GM21723 (cell line): ENCODE measurements around the gene PELO.

Experiments used
- ATAC-seq: cut with Tn5 transposase; IDR thresholded peaks from one replicate; pipeline ENCODE4 v1.9.1; 2021; ENCODE audit warnings: mild to moderate bottlenecking, moderate library complexity; ENCODE audit not compliant: unreplicated experiment

PELO gene

DNA sequence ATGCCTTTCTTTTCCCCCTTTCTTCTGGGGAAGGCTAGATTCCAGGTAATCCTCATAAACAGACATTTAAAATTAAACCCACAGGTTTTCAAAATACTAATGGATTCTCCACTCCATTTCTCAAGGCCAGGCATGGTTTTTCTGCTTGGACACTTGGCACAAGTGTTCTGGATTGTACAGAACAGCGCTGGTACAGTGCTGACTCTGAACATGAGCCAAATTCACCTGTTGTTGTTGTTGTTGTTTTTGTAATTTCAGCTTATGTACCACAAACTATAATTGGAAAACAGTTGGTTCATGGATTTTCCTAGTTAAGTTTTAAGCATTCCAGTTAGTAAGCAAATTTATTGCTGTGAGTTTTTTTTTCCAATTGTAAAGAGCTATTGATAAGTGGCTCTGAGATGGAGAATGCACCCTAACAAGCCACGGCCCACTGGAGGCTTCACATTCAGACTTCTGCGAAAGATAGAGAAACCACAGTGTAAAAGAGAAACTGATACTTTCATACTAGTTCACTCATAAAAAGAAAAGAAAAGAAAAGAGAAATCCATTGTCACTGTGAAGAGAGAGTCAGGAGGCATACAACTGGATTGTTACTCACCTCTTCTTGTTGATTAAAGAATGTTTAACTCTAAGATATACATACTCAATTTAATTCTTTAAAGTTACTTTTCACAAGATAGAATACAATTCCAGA lies 16.2 kb upstream of the PELO start:
- ATAC-seq = peak; percentile 97

DNA sequence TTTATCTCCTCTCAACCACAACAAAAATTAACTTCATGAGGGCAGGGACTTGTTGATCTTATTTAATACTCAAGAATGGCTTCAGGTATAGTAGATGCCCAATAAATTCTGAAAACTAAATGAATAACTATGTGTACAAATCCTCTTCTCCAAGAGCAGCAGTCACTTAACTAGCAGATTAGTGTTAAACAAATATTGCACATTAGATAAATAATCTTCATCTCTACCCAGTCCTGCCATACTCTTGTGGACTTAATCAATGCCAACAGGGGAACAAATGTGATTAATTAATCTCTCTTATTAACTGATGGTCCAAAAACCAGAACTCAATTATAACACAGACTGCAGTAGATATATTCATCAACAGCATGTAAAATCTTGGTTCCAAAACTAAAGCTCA lies 15.0 kb upstream of the PELO start:
- no peak for ATAC-seq

GRCh38 chr5:52773342-52773741 lies 14.4 kb upstream of the PELO start:
- no peak for ATAC-seq

DNA sequence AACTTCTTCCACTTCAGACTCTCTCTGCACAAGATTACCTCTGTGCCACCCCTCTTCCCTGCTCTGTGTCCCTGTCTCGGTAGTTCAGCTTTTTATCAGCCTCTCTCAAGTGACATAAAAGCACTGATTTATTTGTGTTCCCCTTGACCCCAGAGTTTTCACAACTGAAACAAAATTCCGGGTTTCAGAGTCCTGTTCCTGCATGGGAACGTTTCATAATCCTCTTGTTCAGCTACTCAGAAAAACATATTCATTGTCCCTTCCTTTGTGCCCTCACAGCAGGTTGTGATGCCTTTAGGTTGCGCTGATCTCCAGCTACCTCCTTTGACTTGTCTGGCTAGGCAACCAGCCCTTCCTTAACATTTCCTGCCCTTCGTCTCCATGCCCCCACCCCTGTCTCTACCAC lies 13.7 kb upstream of the PELO start:
- ATAC-seq = no peak

DNA sequence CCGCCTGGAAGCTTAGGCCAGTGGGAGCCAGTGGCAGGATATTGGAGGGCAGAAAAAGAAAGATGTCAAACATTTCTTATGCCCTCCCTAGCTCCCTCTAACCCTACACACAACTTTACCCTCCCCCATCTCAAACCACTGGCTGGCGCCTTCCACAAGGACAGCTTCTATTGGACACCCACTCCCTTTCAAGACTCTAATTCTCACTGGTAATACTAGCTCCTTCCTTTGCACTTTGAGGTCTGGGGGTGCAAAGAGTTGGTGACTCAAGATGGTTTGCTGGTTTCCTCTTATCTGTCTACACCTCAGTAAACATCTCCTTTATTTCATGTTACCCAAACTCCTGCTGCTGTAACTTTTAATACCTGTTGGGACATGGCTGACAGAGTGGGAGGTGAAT lies 11.6 kb upstream of the PELO start:
- ATAC-seq = no peak

GRCh38 chr5:52777186-52777585 lies 10.5 kb upstream of the PELO start:
- ATAC-seq = no peak

GRCh38 chr5:52778781-52779180 lies 8.9 kb upstream of the PELO start:
- ATAC-seq = no peak

GRCh38 chr5:52779213-52779612 lies 8.5 kb upstream of the PELO start:
- no peak for ATAC-seq

GRCh38 chr5:52783226-52783959 lies 4.3 kb upstream of the PELO start:
- no peak for ATAC-seq

DNA sequence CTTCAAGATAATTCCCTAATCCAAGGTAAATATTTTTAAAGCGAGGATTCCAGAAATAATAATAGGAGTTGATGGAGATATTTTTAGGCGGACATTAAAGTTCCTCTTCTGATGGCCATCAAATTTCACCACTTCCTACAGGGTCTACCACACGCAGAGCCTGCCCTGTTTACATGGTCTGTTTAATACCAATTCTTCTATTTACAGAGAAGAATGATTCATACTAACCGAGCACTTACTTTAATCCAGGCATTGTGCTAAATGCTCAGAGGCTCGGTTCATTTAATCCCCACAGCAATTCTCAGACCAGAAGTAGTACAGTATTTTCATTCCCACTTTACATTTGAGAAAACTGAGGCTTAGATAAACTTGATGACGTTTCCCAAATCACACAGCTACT lies 3.0 kb upstream of the PELO start:
- no peak for ATAC-seq

DNA sequence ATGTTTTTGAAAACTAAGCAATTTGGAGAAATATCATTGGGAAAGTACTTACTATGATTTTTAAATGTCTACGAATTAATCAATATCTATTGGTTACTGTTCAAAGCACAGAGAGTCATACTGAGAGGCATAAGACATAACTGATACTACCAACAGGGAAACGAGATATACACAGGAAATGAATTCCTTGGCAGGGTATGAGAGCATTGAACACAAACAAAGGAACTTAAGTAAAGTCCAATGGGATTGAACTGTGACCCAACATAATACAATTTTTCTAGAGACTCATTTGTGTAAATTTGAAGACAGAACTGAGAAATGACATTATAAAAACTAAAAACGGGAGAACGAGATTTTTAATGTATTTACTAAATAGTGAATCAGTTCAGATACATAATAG lies 1.3 kb upstream of the PELO start:
- ATAC-seq = no peak

DNA sequence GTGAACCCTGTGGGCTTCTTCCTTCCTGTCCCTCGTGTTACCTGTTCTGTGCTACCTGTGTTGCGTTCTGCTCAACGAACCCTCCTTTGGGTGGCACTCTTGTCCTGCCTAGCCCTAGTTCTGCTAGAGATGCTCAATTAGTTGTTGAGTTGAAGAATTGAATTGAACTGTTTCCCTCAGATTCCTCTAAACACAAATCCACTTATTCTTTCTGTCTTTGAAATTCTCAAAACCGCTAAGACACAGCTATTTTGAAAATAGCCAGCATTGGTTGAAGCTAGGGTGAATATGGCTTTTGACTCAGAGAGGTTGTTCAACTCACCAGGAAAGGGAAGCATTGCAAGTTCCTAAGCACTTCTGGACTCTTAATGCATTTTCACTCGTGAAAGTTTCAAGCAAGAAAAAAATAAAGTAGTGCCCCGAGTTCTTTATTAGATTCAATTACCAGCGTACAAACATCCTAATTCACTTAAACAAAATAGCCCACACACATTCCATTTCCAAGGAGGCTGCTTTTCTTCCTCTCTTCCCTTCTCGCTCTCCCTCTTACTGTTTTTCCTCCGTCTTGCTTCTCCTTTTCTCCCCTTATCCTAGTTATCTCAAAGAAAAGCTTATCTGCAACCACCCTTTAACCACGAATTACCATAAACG lies 642 bp upstream of the PELO start:
- ATAC-seq = peak; percentile 47

GRCh38 chr5:52788505-52788821 lies 747 bp downstream of the PELO start:
- ATAC-seq = no peak

GRCh38 chr5:52789378-52789777 lies 1.7 kb downstream of the PELO start:
- ATAC-seq = no peak

DNA sequence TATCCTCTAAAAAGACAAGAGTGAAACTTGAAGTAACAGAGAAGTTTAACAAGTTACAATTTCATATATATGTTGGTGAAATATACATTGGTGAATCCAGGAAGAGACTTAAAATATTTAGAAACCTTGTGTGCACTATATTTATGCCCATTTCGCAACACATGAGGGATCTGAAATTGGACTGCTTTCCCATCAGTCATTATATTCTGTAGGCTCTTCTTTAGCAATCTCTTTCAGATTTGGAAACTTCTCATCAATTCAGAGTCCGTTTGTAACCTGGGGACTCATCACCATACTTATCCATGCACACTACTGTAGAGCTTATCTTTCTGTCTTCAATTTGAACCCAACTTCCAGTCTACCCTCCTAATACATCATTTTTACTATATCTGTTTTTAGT lies 2.1 kb downstream of the PELO start:
- ATAC-seq = no peak

DNA sequence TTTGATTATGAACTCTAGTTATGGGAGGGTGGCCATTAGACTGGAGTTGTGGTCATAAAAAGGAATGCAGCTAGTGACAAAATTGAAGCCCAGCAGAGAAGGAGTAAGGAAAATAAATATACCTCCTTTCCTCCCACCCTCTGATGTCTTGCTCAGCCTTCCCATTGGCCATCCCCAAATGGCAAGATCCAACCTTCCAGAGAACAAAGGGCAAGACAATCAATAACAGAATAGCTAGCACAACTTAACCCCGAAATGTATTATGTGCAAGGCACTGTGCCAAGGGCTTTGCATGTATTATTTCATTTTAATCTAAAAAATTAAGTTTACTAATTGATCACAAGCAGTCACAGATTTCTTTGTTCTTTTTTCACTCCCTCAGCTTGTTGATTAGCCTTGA lies 3.6 kb downstream of the PELO start:
- no peak for ATAC-seq

DNA sequence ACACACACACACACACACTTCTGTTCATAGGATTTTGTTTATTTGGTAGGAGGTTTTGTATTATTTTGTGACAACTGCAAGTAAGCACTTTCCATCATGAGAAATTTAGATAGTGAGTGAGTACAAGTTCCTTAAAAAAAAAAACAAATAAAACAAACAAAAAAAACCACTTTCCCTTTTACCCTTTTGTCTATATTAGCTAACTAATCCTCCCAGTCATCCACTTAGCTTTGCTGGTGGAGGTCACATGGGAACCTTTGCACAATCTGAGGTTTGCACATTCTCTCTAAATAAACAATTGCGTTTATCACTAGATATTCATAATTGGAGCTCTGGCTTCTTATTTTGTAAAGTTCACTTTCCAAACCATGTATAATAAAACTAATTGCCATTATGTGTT lies 6.8 kb downstream of the PELO start:
- ATAC-seq = no peak

DNA sequence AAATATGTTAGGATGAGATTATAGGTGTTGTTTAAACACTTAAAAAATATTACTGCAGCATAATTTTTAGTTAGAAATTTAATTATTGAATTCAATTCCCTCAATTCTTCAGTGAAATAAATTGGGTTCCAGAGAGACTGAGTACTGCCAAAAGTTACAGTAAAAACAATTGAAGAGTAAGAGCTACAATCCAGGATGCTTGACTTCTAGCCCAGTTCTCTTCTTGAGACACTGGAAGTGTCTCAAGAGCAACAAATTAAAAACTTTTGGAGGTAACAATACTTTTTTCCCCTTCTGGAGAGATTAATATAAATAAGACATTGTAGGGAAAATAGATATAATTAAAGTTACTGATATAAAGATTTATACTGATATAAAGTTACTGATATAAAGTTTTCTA lies 8.3 kb downstream of the PELO start:
- ATAC-seq = no peak

DNA sequence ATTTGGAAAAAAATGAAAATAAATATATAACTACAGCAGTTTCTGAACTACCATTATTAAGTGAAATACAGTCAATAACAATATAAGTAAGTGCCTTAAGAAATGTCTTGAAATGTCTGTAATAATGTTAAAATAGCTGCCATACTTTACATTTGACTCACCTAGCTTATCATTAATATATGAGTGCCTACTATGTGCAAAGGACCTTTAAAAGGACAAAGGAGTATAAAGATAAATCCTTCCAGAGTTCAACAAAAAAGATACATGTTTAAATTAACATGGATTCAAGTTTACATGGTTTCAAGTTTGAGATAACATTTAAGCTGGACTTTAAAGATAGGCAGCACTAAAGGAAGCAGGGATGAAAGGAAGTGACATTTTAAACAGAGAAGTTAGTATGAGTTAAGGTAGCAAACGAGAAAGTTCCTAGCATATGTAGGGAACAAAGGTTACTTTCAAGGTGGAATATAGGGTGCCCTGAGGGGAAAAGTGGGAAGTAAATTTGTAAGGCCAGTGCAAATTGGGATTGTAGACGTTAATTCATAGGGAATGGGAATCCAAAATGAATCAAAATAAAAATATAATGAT lies 8.9 kb downstream of the PELO start:
- ATAC-seq = no peak

DNA sequence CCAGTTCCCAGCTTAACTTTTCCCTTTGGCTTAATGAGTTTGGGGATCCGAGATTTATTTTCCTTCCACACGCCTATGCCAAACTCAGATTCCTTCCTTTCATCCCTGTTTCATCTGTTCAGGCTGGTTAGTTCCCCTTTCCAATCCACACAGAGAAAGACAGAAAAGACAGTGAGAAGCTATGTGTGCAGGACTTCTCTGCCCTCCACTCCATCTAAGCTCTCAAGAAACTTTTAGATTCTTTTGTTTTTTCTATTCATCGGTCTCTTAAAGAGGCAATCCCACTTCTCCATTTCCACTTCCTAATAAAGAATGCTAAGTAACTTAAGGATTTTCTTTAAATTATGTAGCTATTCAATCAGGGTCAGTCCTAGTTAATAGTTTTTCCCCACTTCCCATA lies 11.2 kb downstream of the PELO start:
- no peak for ATAC-seq

- peak; percentile 34 for ATAC-seq
Observed at GRCh38 chr5:52799358-52799982, 11.8 kb downstream of the PELO start.

DNA sequence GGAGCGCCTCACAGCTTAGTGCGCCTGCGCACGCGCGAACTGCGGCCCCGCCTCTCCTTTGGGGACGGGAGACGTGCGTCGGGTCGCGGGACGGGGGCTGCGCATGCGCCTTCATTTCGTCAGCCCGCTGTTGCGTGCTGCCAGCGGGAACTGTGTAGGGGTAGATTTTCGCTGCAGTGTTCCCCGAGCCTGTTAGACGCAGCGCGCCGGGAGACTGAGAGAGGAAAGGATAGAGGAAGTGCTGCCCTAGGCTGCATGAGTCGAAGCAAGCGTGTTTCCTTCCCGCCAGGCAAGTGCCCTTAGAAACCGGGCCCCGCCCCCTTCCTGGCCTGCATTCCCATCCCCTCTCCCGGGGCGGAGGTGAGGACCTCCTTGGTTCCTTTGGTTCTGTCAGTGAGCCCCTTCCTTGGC lies 12.3 kb downstream of the PELO start:
- peak; percentile 86 for ATAC-seq
